ENCODE data around the gene ZNF10. TPM values are rescaled to one million over a fixed set of nuclear protein-coding genes. Genes with fewer than 3 reads are reported as not detected.

The ZNF10 gene
- total and polyA plus RNA-seq, 2 of the 8 experiments (the other 6 are each of a cell fraction or from before 2014, with no cell fraction given): 5.2 to 11.9 TPM

DNA sequence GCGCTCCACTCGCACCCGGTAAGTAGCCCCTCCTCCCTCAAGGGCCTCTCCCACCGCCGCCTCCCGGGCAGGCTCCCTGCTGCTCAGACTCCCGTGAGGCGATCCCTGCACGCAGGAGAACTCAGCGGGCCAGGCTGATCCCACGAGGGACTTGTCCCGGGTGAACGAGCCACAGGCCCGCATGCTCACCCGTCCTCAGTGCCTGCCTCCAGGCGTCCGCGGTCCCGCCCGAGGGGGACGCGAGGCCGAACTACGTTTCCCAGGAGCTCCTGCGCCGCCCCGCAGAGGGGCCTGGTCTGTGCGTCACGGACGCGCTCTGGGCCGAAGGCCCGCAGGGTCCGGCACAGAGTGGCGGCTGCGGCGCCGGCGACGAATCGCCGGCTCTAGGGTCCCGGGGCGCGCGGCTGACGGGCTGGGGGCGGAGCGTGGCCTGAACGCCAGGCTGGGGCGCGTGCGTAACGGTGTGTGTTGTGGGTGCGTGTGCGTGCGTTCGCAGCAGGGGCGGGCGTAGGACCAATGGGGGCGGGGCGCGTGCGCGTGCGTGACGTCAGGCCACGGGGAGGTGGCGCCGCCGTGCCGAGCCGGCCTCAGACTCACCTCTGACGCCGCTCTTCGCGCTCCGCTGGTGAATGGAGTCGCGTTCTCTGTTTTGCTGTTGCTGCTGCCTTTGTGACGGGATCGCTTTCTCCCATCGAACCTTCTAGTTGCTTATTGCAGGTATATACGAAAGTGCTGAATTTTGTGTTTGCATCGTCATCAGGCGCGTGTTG, at the start of gene ZNF10, which contains the start of gene ZNF891 (continued):
- TF ChIP-seq, protein P1, sequence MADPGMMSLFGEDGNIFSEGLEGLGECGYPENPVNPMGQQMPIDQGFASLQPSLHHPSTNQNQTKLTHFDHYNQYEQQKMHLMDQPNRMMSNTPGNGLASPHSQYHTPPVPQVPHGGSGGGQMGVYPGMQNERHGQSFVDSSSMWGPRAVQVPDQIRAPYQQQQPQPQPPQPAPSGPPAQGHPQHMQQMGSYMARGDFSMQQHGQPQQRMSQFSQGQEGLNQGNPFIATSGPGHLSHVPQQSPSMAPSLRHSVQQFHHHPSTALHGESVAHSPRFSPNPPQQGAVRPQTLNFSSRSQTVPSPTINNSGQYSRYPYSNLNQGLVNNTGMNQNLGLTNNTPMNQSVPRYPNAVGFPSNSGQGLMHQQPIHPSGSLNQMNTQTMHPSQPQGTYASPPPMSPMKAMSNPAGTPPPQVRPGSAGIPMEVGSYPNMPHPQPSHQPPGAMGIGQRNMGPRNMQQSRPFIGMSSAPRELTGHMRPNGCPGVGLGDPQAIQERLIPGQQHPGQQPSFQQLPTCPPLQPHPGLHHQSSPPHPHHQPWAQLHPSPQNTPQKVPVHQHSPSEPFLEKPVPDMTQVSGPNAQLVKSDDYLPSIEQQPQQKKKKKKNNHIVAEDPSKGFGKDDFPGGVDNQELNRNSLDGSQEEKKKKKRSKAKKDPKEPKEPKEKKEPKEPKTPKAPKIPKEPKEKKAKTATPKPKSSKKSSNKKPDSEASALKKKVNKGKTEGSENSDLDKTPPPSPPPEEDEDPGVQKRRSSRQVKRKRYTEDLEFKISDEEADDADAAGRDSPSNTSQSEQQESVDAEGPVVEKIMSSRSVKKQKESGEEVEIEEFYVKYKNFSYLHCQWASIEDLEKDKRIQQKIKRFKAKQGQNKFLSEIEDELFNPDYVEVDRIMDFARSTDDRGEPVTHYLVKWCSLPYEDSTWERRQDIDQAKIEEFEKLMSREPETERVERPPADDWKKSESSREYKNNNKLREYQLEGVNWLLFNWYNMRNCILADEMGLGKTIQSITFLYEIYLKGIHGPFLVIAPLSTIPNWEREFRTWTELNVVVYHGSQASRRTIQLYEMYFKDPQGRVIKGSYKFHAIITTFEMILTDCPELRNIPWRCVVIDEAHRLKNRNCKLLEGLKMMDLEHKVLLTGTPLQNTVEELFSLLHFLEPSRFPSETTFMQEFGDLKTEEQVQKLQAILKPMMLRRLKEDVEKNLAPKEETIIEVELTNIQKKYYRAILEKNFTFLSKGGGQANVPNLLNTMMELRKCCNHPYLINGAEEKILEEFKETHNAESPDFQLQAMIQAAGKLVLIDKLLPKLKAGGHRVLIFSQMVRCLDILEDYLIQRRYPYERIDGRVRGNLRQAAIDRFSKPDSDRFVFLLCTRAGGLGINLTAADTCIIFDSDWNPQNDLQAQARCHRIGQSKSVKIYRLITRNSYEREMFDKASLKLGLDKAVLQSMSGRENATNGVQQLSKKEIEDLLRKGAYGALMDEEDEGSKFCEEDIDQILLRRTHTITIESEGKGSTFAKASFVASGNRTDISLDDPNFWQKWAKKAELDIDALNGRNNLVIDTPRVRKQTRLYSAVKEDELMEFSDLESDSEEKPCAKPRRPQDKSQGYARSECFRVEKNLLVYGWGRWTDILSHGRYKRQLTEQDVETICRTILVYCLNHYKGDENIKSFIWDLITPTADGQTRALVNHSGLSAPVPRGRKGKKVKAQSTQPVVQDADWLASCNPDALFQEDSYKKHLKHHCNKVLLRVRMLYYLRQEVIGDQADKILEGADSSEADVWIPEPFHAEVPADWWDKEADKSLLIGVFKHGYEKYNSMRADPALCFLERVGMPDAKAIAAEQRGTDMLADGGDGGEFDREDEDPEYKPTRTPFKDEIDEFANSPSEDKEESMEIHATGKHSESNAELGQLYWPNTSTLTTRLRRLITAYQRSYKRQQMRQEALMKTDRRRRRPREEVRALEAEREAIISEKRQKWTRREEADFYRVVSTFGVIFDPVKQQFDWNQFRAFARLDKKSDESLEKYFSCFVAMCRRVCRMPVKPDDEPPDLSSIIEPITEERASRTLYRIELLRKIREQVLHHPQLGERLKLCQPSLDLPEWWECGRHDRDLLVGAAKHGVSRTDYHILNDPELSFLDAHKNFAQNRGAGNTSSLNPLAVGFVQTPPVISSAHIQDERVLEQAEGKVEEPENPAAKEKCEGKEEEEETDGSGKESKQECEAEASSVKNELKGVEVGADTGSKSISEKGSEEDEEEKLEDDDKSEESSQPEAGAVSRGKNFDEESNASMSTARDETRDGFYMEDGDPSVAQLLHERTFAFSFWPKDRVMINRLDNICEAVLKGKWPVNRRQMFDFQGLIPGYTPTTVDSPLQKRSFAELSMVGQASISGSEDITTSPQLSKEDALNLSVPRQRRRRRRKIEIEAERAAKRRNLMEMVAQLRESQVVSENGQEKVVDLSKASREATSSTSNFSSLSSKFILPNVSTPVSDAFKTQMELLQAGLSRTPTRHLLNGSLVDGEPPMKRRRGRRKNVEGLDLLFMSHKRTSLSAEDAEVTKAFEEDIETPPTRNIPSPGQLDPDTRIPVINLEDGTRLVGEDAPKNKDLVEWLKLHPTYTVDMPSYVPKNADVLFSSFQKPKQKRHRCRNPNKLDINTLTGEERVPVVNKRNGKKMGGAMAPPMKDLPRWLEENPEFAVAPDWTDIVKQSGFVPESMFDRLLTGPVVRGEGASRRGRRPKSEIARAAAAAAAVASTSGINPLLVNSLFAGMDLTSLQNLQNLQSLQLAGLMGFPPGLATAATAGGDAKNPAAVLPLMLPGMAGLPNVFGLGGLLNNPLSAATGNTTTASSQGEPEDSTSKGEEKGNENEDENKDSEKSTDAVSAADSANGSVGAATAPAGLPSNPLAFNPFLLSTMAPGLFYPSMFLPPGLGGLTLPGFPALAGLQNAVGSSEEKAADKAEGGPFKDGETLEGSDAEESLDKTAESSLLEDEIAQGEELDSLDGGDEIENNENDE (IDR thresholded peaks at IDR 0.05; ENCODE audit: insufficient replicate concordance, low read length): no peak
- TF ChIP-seq SIRT6 (IDR thresholded peaks at IDR 0.05; ENCODE audit: low read length): no peak
- no peak for TF ChIP-seq NANOG (IDR thresholded peaks at IDR 0.05; ENCODE audit: insufficient read depth, low read depth, low read length, poor library complexity, severe bottlenecking)
- no peak for TF ChIP-seq SAP30 (IDR thresholded peaks at IDR 0.05; ENCODE audit: insufficient read depth, insufficient replicate concordance, low read length)
- peak; percentile 93 for TF ChIP-seq KDM4A (IDR thresholded peaks at IDR 0.05; ENCODE audit: low read depth, low read length, severe bottlenecking)
- TF ChIP-seq HDAC2 (IDR thresholded peaks at IDR 0.05; ENCODE audit: borderline replicate concordance in 1 of 2, low read depth in 2 of 2, low read length in 2 of 2): no peak
- TF ChIP-seq USF2 (IDR thresholded peaks at IDR 0.05; ENCODE audit: low read length): no peak
- peak; percentile 98 for TF ChIP-seq TAF1 (IDR thresholded peaks at IDR 0.05; ENCODE audit: low read depth, low read length)

Measured in H1 (cell line).